ENCODE measurements around the gene POMZP3.
"Not testable (repeated sequence)": the region's sequence is repeated elsewhere in the genome, so short reads cannot be mapped to it uniquely, and the experiment has no call there.

The POMZP3 gene

GRCh38 chr7:76567311-76567710, 59.8 kb downstream of the POMZP3 start:
- not testable (repeated sequence) for H3K4me1 ChIP-seq (ENCODE audit: control insufficient read depth in 1 of 2, insufficient read depth in 2 of 2, low read length in 2 of 2); H3K36me3 ChIP-seq (ENCODE audit: control insufficient read depth in 1 of 2, insufficient read depth in 2 of 2, low read length in 2 of 2); H3K27ac ChIP-seq (ENCODE audit: low read depth, low read length); H3K9ac ChIP-seq (ENCODE audit: low read depth in 1 of 2, low read length in 2 of 2); H3K9me3 ChIP-seq (ENCODE audit: control insufficient read depth in 1 of 2, low read length in 2 of 2); H3K4me3 ChIP-seq (ENCODE audit: low read depth in 1 of 2, low read length in 2 of 2); H3K27me3 ChIP-seq (ENCODE audit: control insufficient read depth in 1 of 2, insufficient read depth in 2 of 2, low read length in 2 of 2)

GRCh38 chr7:76565001-76565400, 62.1 kb downstream of the POMZP3 start:
- not testable (repeated sequence) for H3K4me1 ChIP-seq (ENCODE audit: control insufficient read depth in 1 of 2, insufficient read depth in 2 of 2, low read length in 2 of 2); H3K9me3 ChIP-seq (ENCODE audit: control insufficient read depth in 1 of 2, low read length in 2 of 2)

GRCh38 chr7:76561342-76561741, 65.7 kb downstream of the POMZP3 start:
- H3K27me3 ChIP-seq (ENCODE audit: control insufficient read depth in 1 of 2, insufficient read depth in 2 of 2, low read length in 2 of 2); H3K4me1 ChIP-seq (ENCODE audit: control insufficient read depth in 1 of 2, insufficient read depth in 2 of 2, low read length in 2 of 2): not testable (repeated sequence)

More at GRCh38 chr7:76565001-76565400, 62.1 kb downstream of the POMZP3 start:
- H3K27ac ChIP-seq (ENCODE audit: low read depth, low read length); H3K4me3 ChIP-seq (ENCODE audit: low read depth in 1 of 2, low read length in 2 of 2); H3K36me3 ChIP-seq (ENCODE audit: control insufficient read depth in 1 of 2, insufficient read depth in 2 of 2, low read length in 2 of 2); H3K27me3 ChIP-seq (ENCODE audit: control insufficient read depth in 1 of 2, insufficient read depth in 2 of 2, low read length in 2 of 2); H3K9ac ChIP-seq (ENCODE audit: low read depth in 1 of 2, low read length in 2 of 2): not testable (repeated sequence)

GRCh38 chr7:76560157-76560556, 66.9 kb downstream of the POMZP3 start:
- not testable (repeated sequence) for H3K9ac ChIP-seq (ENCODE audit: low read depth in 1 of 2, low read length in 2 of 2); H3K4me3 ChIP-seq (ENCODE audit: low read depth in 1 of 2, low read length in 2 of 2); H3K9me3 ChIP-seq (ENCODE audit: control insufficient read depth in 1 of 2, low read length in 2 of 2); H3K27ac ChIP-seq (ENCODE audit: low read depth, low read length); H3K27me3 ChIP-seq (ENCODE audit: control insufficient read depth in 1 of 2, insufficient read depth in 2 of 2, low read length in 2 of 2); H3K36me3 ChIP-seq (ENCODE audit: control insufficient read depth in 1 of 2, insufficient read depth in 2 of 2, low read length in 2 of 2); H3K4me1 ChIP-seq (ENCODE audit: control insufficient read depth in 1 of 2, insufficient read depth in 2 of 2, low read length in 2 of 2)

More at GRCh38 chr7:76561342-76561741, 65.7 kb downstream of the POMZP3 start:
- H3K9ac ChIP-seq (ENCODE audit: low read depth in 1 of 2, low read length in 2 of 2); H3K27ac ChIP-seq (ENCODE audit: low read depth, low read length); H3K9me3 ChIP-seq (ENCODE audit: control insufficient read depth in 1 of 2, low read length in 2 of 2); H3K4me3 ChIP-seq (ENCODE audit: low read depth in 1 of 2, low read length in 2 of 2); H3K36me3 ChIP-seq (ENCODE audit: control insufficient read depth in 1 of 2, insufficient read depth in 2 of 2, low read length in 2 of 2): not testable (repeated sequence)

Data from duodenal mucosa (tissue), 2 donors.